SK-N-SH (cell line): ENCODE results near the gene SRRM4. TPM values are rescaled to one million over a fixed set of nuclear protein-coding genes. Genes with fewer than 3 reads are reported as not detected.

Experiments used
- CTCF ChIA-PET: fragments of 300-600, 350-600 bp; formaldehyde crosslinking; extraction: SDS; loops from one replicate; lab custom pipeline; 2021; lab: Yijun Ruan, JAX
- POLR2A ChIA-PET: fragments of 350-600 bp; sonication (Branson Sonifier 250); formaldehyde crosslinking; extraction: SDS; loops from one replicate; lab custom pipeline; 2020; ENCODE audit warnings: antibody characterized with exemption, inconsistent platforms; lab: Yijun Ruan, JAX
- DNase-seq: peaks from one replicate; pipeline ENCODE4 v3.0.0; 2012
- H2AFZ ChIP-seq: fragments of 200-600 bp; sonication (generic); 2 replicates; pipeline ENCODE4 v1.8.1; 2016; ENCODE audit warnings: antibody characterized with exemption, mild to moderate bottlenecking, low read depth
- H3F3A ChIP-seq: fragments of 200-600 bp; sonication (generic); replicated peaks from 2 replicates; pipeline ENCODE3; 2016; ENCODE audit warnings: antibody characterized with exemption, mild to moderate bottlenecking; ENCODE audit not compliant: insufficient read depth
- H3K27ac ChIP-seq, 2 experiments: fragments of 200-500 bp in 1 of 2; fragments of 200-600 bp in 1 of 2; sonication (Bioruptor generic) in 1 of 2; sonication (generic), shearing (Covaris generic) in 1 of 2; 2 replicates each; pipeline versions ENCODE4 v1.5.1 to v1.6.1; 2014 to 2016; ENCODE audit warnings: low read depth in 2 of 2, inconsistent platforms in 1 of 2, low read length in 1 of 2, mild to moderate bottlenecking in 1 of 2, mixed read lengths in 1 of 2
- H3K27me3 ChIP-seq: fragments of 200-600 bp; sonication (generic), shearing (Covaris generic); 2 replicates; pipeline ENCODE4 v1.6.1; 2016; ENCODE audit warnings: mixed run types; ENCODE audit not compliant: insufficient read depth
- H3K36me3 ChIP-seq, 2 experiments: fragments of 200-500 bp in 1 of 2; fragments of 200-600 bp in 1 of 2; sonication (Bioruptor generic) in 1 of 2; sonication (generic) in 1 of 2; replicated peaks in 1 of 2; 2 replicates each; pipeline versions ENCODE3 to v1.5.1; 2014 to 2016; ENCODE audit warnings: low read length in 1 of 2, mild to moderate bottlenecking in 1 of 2; ENCODE audit not compliant: insufficient read depth in 2 of 2, control insufficient read depth in 1 of 2
- H3K4me1 ChIP-seq, 2 experiments: fragments of 200-500 bp in 1 of 2; fragments of 200-600 bp in 1 of 2; sonication (Bioruptor generic) in 1 of 2; sonication (generic), shearing (Covaris generic) in 1 of 2; 2 replicates each; pipeline versions ENCODE4 v1.5.1 to v1.6.1; 2014 to 2016; ENCODE audit warnings: low read depth in 1 of 2, low read length in 1 of 2, mixed run types in 1 of 2; ENCODE audit not compliant: insufficient read depth in 2 of 2, control insufficient read depth in 1 of 2
- H3K4me2 ChIP-seq: fragments of 200-600 bp; sonication (generic), shearing (Covaris generic); 2 replicates; pipeline ENCODE4 v1.6.1; 2017; ENCODE audit warnings: mixed run types
- H3K4me3 ChIP-seq, 2 experiments: fragments of 200-500 bp in 1 of 2; fragments of 200-600 bp in 1 of 2; sonication (Bioruptor generic) in 1 of 2; sonication (generic), shearing (Covaris generic) in 1 of 2; 2 replicates each; pipeline versions ENCODE4 v1.5.1 to v1.8.1; 2014 to 2016; ENCODE audit warnings: low read depth in 2 of 2, inconsistent platforms in 1 of 2, low read length in 1 of 2, mild to moderate bottlenecking in 1 of 2, mixed read lengths in 1 of 2, moderate library complexity in 1 of 2
- H3K79me2 ChIP-seq: fragments of 200-600 bp; sonication (generic); 2 replicates; pipeline ENCODE4 v1.8.1; 2017; ENCODE audit warnings: mild to moderate bottlenecking; ENCODE audit not compliant: insufficient read depth
- H3K9ac ChIP-seq: fragments of 200-600 bp; sonication (generic); 2 replicates; pipeline ENCODE4 v1.6.1; 2017; ENCODE audit warnings: mixed run types
- H3K9me2 ChIP-seq: fragments of 200-600 bp; sonication (generic); 2 replicates; pipeline ENCODE4 v1.6.1; 2017; ENCODE audit warnings: mixed run types
- H3K9me3 ChIP-seq: fragments of 200-600 bp; sonication (generic); 2 replicates; pipeline ENCODE4 v1.6.1; 2017; ENCODE audit warnings: mixed run types, mild to moderate bottlenecking, moderate library complexity
- H4K20me1 ChIP-seq: fragments of 200-600 bp; sonication (generic); 2 replicates; pipeline ENCODE4 v1.6.1; 2017; ENCODE audit warnings: mild to moderate bottlenecking, mixed run types; ENCODE audit not compliant: insufficient read depth
- CHD2 ChIP-seq: fragments of 150-350 bp; IDR thresholded peaks from 2 replicates; pipeline ENCODE4 v1.6.1; 2018; ENCODE audit warnings: low read length; ENCODE audit not compliant: partially characterized antibody
- EP300 ChIP-seq, 2 experiments: IDR thresholded peaks; 2 replicates each; pipeline versions ENCODE4 v1.4.0 to v1.6.1; 2012; ENCODE audit warnings: borderline replicate concordance in 1 of 2, low read depth in 1 of 2, low read length in 1 of 2
- EZH2phosphoT487 ChIP-seq: fragments of 200-600 bp; sonication (generic); IDR thresholded peaks from 2 replicates; pipeline ENCODE4 v1.6.1; 2017; ENCODE audit warnings: low read depth, mixed run types, mild to moderate bottlenecking, antibody characterized with exemption, moderate library complexity, borderline replicate concordance
- FOXJ3 ChIP-seq: sonication (generic); formaldehyde crosslinking; IDR thresholded peaks from 2 replicates; pipeline ENCODE4 v1.5.1; 2020; ENCODE audit warnings: mild to moderate bottlenecking, missing genetic modification reagents
- GABPA ChIP-seq: IDR thresholded peaks from 2 replicates; pipeline ENCODE4 v1.4.0; 2012; ENCODE audit warnings: low read depth, mild to moderate bottlenecking
- MEF2A ChIP-seq: IDR thresholded peaks from 2 replicates; pipeline ENCODE4 v1.4.0; 2012; ENCODE audit warnings: low read depth, borderline replicate concordance
- MXI1 ChIP-seq: IDR thresholded peaks from 2 replicates; pipeline ENCODE4 v1.6.1; 2012; ENCODE audit warnings: mild to moderate bottlenecking, low read depth, low read length, improper control_type of control experiment
- POLR2AphosphoS5 ChIP-seq: IDR thresholded peaks from 2 replicates; pipeline ENCODE4 v1.6.1; 2012; ENCODE audit warnings: low read depth, low read length
- RCOR1 ChIP-seq: fragments of 150-350 bp; IDR thresholded peaks from 2 replicates; pipeline ENCODE4 v1.6.1; 2017; ENCODE audit warnings: antibody characterized with exemption, low read length
- RXRA ChIP-seq: IDR thresholded peaks from 2 replicates; pipeline ENCODE4 v1.4.0; 2012; ENCODE audit warnings: low read depth, mild to moderate bottlenecking, borderline replicate concordance
- SIN3A ChIP-seq: IDR thresholded peaks from 2 replicates; pipeline ENCODE4 v1.6.1; 2012; ENCODE audit warnings: low read depth, mild to moderate bottlenecking, low read length, moderate library complexity, borderline replicate concordance
- TEAD4 ChIP-seq: IDR thresholded peaks from 2 replicates; pipeline ENCODE4 v1.4.0; 2012; ENCODE audit warnings: mild to moderate bottlenecking, borderline replicate concordance; ENCODE audit not compliant: insufficient read depth
- YY1 ChIP-seq: IDR thresholded peaks from 2 replicates; pipeline ENCODE4 v1.4.0; 2012; ENCODE audit warnings: low read depth, mild to moderate bottlenecking
- WGBS: methylation state at CpG from one replicate; pipeline ENCODE4 v1.1.6; 2017; ENCODE audit warnings: low lambda C conversion rate; 5-methylcytosine and 5-hydroxymethylcytosine counted together
- polyA plus RNA-seq, 3 experiments: library from polyadenylated mRNA; depleted of rRNA; stranded (reverse); fragments of >200 nt; gene quantifications; 2 replicates each; pipeline ENCODE4 v1.2.3, GENCODE V29; 2012
- TF ChIP-seq, protein P1 (sequence below): IDR thresholded peaks from 2 replicates; pipeline ENCODE4 v1.6.1; 2012; ENCODE audit warnings: mild to moderate bottlenecking, low read depth, low read length, moderate library complexity

SRRM4 gene
- polyA plus RNA-seq, 1 of the 3 experiments (the other 2 are of a cell fraction) = 0.03 TPM

DNA sequence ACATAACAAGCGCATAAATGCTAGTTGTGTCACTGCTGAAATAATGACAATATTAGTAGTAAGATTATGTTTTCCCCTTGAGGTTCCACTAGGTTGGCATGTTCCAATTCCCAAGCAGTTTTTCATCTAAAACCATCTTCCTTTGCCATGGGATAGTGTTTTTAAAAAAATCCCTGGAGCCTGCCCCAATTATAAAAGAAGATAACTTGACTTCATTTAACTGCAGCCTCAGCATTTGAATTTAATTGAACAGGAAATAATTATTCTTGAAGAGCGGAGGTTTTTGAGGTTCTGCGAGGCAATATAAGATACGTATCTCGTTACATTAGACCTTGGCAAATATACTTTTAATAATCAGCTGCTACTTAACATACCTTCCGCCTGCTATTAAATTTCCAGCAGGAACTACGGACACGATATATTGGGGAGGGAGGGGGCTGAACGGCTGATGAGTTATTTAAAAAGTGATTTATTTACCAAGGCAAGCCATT, 132.2 kb downstream of the SRRM4 start:
- H3K36me3 ChIP-seq = no peaks in the 10 kb centered on the region
- POLR2A ChIA-PET = no interaction called here
- H4K20me1 ChIP-seq = no peaks in the 10 kb centered on the region
- peaks cover 0 to 6% of the 10 kb centered on the region in 2 experiments; a peak in 2 of 4 replicates for H3K4me1 ChIP-seq
- H3K79me2 ChIP-seq = no peaks in the 10 kb centered on the region
- no peaks in the 10 kb centered on the region for H3K27me3 ChIP-seq
- no peak overlapping the region for H3K4me2 ChIP-seq
- no peak overlapping the region for H3K4me3 ChIP-seq
- no peak for TF ChIP-seq MXI1
- TF ChIP-seq MEF2A = no peak
- no peak for TF ChIP-seq FOXJ3 (CRISPR knock-in tag)
- TF ChIP-seq RCOR1 = no peak
- no peak for TF ChIP-seq TEAD4
- no peak for TF ChIP-seq RXRA
- no peak for TF ChIP-seq SIN3A
- TF ChIP-seq, protein P1, sequence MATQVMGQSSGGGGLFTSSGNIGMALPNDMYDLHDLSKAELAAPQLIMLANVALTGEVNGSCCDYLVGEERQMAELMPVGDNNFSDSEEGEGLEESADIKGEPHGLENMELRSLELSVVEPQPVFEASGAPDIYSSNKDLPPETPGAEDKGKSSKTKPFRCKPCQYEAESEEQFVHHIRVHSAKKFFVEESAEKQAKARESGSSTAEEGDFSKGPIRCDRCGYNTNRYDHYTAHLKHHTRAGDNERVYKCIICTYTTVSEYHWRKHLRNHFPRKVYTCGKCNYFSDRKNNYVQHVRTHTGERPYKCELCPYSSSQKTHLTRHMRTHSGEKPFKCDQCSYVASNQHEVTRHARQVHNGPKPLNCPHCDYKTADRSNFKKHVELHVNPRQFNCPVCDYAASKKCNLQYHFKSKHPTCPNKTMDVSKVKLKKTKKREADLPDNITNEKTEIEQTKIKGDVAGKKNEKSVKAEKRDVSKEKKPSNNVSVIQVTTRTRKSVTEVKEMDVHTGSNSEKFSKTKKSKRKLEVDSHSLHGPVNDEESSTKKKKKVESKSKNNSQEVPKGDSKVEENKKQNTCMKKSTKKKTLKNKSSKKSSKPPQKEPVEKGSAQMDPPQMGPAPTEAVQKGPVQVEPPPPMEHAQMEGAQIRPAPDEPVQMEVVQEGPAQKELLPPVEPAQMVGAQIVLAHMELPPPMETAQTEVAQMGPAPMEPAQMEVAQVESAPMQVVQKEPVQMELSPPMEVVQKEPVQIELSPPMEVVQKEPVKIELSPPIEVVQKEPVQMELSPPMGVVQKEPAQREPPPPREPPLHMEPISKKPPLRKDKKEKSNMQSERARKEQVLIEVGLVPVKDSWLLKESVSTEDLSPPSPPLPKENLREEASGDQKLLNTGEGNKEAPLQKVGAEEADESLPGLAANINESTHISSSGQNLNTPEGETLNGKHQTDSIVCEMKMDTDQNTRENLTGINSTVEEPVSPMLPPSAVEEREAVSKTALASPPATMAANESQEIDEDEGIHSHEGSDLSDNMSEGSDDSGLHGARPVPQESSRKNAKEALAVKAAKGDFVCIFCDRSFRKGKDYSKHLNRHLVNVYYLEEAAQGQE = no peak
- TF ChIP-seq CHD2 = no peak
- no peak for TF ChIP-seq POLR2AphosphoS5
- no peak for TF ChIP-seq EZH2phosphoT487
- no peak for TF ChIP-seq GABPA
- TF ChIP-seq EP300 (IDR thresholded peaks at IDR 0.05; ENCODE audit: borderline replicate concordance in 1 of 2, low read depth in 1 of 2, low read length in 1 of 2) = no peak
- CTCF ChIA-PET = interaction anchor here (0.7 to 1.8 kb wide), 7 partner anchors 12 to 572 kb away, joined by 3 to 9 read pairs (median 6); no protein-coding TSS in a partner anchor
- no peaks in the 10 kb centered on the region for H3K9me2 ChIP-seq
- DNase-seq = no peak
- no peak overlapping the region for H3K9ac ChIP-seq
- H3K27ac ChIP-seq = peak overlapping the region in 1 of 2 experiments; percentile 71; a peak in 2 of 4 replicates
- no peaks in the 10 kb centered on the region for H3K9me3 ChIP-seq
- WGBS = 36% methylated on average over 9 of the region's 9 CpGs
- H2AFZ ChIP-seq = no peak overlapping the region
- H3F3A ChIP-seq = no peaks in the 10 kb centered on the region

GRCh38 chr12:119114294-119114693, 133.0 kb downstream of the SRRM4 start:
- WGBS = 49% methylated on average over 3 of the region's 3 CpGs
- Histone ChIP-seq H3K4me1 (peaks cover 0 to 6% of the 10 kb centered on the region in 2 experiments; a peak in 2 of 4 replicates), H4K20me1 (no peaks in the 10 kb centered on the region), H3K9ac (no peak overlapping the region), H3F3A (no peaks in the 10 kb centered on the region), H3K4me2 (no peak overlapping the region), H3K9me2 (no peaks in the 10 kb centered on the region), H2AFZ (no peak overlapping the region), H3K4me3 (no peak overlapping the region), H3K9me3 (no peaks in the 10 kb centered on the region), H3K79me2 (no peaks in the 10 kb centered on the region), H3K36me3 (no peaks in the 10 kb centered on the region), H3K27me3 (no peaks in the 10 kb centered on the region), H3K27ac (peak overlapping the region in 1 of 2 experiments; percentile 71; a peak in 2 of 4 replicates)
- ChIA-PET CTCF (interaction anchor here (0.9 to 6.7 kb wide), 18 partner anchors 8 to 299 kb away, joined by 3 to 62 read pairs (median 4); no protein-coding TSS in a partner anchor), POLR2A (no interaction called here)
- TF ChIP-seq, protein P1 = no peak
- no peak for TF ChIP-seq YY1
- no peak for TF ChIP-seq POLR2AphosphoS5
- DNase-seq = no peak
